Measurements from ENCODE around the gene CCDC47. TPM values are rescaled to one million over a fixed set of nuclear protein-coding genes. Genes with fewer than 3 reads are reported as not detected.

Gene CCDC47
- total and polyA plus RNA-seq, 4 donors: 33.0 to 87.2 (median 62.8) TPM

DNA sequence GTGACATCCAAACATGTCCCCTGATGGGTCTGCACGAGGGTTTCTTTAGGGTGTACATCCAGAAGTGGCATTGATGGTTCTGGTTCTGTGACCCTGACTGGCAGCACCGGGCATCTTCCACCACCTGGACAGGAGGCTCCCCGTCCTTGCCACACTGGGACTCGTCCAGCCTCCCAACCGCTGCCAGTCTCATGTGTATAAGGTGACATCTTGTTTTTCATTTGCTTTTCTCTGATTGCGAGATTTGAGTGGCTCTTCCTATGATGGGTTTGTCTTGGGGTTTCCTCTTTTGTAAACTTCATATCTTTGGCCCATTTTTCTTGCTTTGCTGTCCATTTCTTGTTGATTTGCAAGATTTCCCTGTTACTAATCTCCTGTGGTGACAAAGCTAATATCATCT is 64.3 kb downstream of the CCDC47 start:
- H3K4me1 ChIP-seq (ENCODE audit: control insufficient read depth in 4 of 4, insufficient read depth in 4 of 4, low read length in 3 of 4): no peaks in the 10 kb centered on the region
- no peaks in the 10 kb centered on the region for H3K9me3 ChIP-seq (ENCODE audit: control insufficient read depth in 4 of 4, low read length in 3 of 4)
- no peak overlapping the region for H3K27ac ChIP-seq (ENCODE audit: low read depth in 1 of 2, low read length in 2 of 2)
- H3K4me3 ChIP-seq (ENCODE audit: low read depth in 1 of 3, low read length in 3 of 3): no peak overlapping the region
- WGBS: 97% methylated on average over 6 of the region's 6 CpGs
- H3K9ac ChIP-seq (ENCODE audit: low read depth in 1 of 2, low read length in 2 of 2): no peak overlapping the region
- peaks cover 3 to 36% (median 25%) of the 10 kb centered on the region in 4 donors for H3K36me3 ChIP-seq (ENCODE audit: control insufficient read depth in 4 of 4, insufficient read depth in 3 of 4, low read depth in 1 of 4, low read length in 3 of 4)
- TF ChIP-seq JUND (IDR thresholded peaks at IDR 0.05) (no peak), NR2F2 (IDR thresholded peaks at IDR 0.05) (no peak), YY1 (IDR thresholded peaks at IDR 0.05) (no peak), SP1 (IDR thresholded peaks at IDR 0.05) (no peak)
- no peaks in the 10 kb centered on the region for H3K27me3 ChIP-seq (ENCODE audit: control insufficient read depth in 4 of 4, insufficient read depth in 4 of 4, low read length in 3 of 4)
- DNase-seq (ENCODE audit: low spot score): no peak

DNA sequence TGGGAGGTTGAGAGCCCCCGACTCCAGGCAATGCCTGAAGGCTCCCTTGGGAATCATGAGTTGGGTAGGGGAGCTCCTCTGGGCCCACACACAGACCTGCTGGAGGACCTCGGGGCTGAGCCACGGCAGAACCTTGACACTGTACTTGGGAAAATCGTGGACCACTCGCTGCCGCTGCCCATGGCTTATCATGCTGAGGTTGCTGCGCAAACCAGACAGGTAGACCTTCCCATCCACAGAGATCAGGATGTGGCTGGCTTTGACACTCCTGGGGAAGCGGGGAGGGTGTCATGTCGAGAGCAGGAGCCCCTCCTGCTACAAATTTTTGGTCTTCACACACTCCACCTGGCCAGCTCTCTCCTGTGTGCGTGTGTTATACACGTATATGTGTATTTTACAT is 66.2 kb downstream of the CCDC47 start:
- 94% methylated on average over 11 of the region's 11 CpGs for WGBS
- DNase-seq (ENCODE audit: low spot score): no peak
- Histone ChIP-seq H3K27me3 (ENCODE audit: control insufficient read depth in 4 of 4, insufficient read depth in 4 of 4, low read length in 3 of 4) (no peaks in the 10 kb centered on the region), H3K4me1 (ENCODE audit: control insufficient read depth in 4 of 4, insufficient read depth in 4 of 4, low read length in 3 of 4) (no peaks in the 10 kb centered on the region), H3K9ac (ENCODE audit: low read depth in 1 of 2, low read length in 2 of 2) (no peak overlapping the region), H3K4me3 (ENCODE audit: low read depth in 1 of 3, low read length in 3 of 3) (no peak overlapping the region), H3K36me3 (ENCODE audit: control insufficient read depth in 4 of 4, insufficient read depth in 3 of 4, low read depth in 1 of 4, low read length in 3 of 4) (peaks cover 3 to 41% (median 24%) of the 10 kb centered on the region in 4 donors), H3K9me3 (ENCODE audit: control insufficient read depth in 4 of 4, low read length in 3 of 4) (no peaks in the 10 kb centered on the region), H3K27ac (ENCODE audit: low read depth in 1 of 2, low read length in 2 of 2) (no peak overlapping the region)
- no peak for TF ChIP-seq SP1 (IDR thresholded peaks at IDR 0.05)
- no peak for TF ChIP-seq NR2F2 (IDR thresholded peaks at IDR 0.05)

DNA sequence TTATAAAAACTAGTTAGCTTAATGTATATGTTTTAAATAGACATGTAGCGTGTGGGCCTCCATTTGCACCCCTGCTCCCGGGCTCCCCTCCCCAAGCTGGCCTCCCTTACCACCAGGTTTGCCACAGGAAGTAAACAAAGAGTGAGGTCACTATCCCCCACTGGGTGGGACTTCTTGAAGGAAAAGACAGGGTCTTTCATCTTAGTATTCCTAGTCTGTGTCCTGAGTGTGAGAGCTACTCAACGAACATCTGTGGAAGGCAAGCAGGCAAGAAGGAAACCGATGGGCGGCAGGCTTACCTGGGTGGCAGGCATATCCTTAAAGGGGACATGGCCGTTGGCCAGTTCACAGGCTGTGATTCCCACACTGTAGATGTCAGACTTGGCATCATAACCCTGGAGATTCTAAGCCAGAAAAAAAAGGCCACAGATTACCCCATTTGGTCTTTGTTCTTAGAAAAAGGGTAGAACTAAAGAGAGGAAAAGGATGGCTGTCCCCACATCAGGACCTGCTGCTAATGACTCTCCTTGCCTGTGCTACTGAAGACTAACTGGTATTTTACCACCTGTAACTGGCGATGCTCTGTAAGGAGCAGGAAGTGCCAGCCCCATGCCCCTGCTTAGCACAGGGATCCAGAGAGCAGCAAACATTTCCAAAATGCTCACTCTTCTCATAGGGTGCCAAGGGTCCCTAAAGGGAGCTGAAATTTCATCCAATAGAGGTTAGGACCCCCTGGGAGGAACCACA is 66.9 kb downstream of the CCDC47 start:
- Histone ChIP-seq H3K27ac (ENCODE audit: low read depth in 1 of 2, low read length in 2 of 2) (no peak overlapping the region), H3K4me3 (ENCODE audit: low read depth in 1 of 3, low read length in 3 of 3) (no peak overlapping the region), H3K9ac (ENCODE audit: low read depth in 1 of 2, low read length in 2 of 2) (no peak overlapping the region), H3K4me1 (ENCODE audit: control insufficient read depth in 4 of 4, insufficient read depth in 4 of 4, low read length in 3 of 4) (no peaks in the 10 kb centered on the region), H3K9me3 (ENCODE audit: control insufficient read depth in 4 of 4, low read length in 3 of 4) (no peaks in the 10 kb centered on the region), H3K36me3 (ENCODE audit: control insufficient read depth in 4 of 4, insufficient read depth in 3 of 4, low read depth in 1 of 4, low read length in 3 of 4) (peaks cover 3 to 41% (median 19%) of the 10 kb centered on the region in 4 donors), H3K27me3 (ENCODE audit: control insufficient read depth in 4 of 4, insufficient read depth in 4 of 4, low read length in 3 of 4) (no peaks in the 10 kb centered on the region)
- TF ChIP-seq TAF1 (conservative IDR thresholded peaks at IDR 0.05) (no peak), JUND (IDR thresholded peaks at IDR 0.05) (no peak), RAD21 (IDR thresholded peaks at IDR 0.05) (no peak), HNF4G (IDR thresholded peaks at IDR 0.05) (no peak), FOXA1 (IDR thresholded peaks at IDR 0.05) (no peak), HNF4A (conservative IDR thresholded peaks at IDR 0.05) (no peak), GABPA (IDR thresholded peaks at IDR 0.05 in 1 of 2, conservative IDR thresholded peaks at IDR 0.05 in 1 of 2) (no peak)
- TF ChIP-seq, protein P1, sequence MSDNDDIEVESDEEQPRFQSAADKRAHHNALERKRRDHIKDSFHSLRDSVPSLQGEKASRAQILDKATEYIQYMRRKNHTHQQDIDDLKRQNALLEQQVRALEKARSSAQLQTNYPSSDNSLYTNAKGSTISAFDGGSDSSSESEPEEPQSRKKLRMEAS (IDR thresholded peaks at IDR 0.05): no peak
- TF ChIP-seq, protein P2, sequence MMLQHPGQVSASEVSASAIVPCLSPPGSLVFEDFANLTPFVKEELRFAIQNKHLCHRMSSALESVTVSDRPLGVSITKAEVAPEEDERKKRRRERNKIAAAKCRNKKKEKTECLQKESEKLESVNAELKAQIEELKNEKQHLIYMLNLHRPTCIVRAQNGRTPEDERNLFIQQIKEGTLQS (IDR thresholded peaks at IDR 0.05): no peak
- TF ChIP-seq, protein P3, sequence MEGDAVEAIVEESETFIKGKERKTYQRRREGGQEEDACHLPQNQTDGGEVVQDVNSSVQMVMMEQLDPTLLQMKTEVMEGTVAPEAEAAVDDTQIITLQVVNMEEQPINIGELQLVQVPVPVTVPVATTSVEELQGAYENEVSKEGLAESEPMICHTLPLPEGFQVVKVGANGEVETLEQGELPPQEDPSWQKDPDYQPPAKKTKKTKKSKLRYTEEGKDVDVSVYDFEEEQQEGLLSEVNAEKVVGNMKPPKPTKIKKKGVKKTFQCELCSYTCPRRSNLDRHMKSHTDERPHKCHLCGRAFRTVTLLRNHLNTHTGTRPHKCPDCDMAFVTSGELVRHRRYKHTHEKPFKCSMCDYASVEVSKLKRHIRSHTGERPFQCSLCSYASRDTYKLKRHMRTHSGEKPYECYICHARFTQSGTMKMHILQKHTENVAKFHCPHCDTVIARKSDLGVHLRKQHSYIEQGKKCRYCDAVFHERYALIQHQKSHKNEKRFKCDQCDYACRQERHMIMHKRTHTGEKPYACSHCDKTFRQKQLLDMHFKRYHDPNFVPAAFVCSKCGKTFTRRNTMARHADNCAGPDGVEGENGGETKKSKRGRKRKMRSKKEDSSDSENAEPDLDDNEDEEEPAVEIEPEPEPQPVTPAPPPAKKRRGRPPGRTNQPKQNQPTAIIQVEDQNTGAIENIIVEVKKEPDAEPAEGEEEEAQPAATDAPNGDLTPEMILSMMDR (IDR thresholded peaks at IDR 0.05; ENCODE audit: low read depth, low read length, missing input control): no peak
- TF ChIP-seq, protein P4, sequence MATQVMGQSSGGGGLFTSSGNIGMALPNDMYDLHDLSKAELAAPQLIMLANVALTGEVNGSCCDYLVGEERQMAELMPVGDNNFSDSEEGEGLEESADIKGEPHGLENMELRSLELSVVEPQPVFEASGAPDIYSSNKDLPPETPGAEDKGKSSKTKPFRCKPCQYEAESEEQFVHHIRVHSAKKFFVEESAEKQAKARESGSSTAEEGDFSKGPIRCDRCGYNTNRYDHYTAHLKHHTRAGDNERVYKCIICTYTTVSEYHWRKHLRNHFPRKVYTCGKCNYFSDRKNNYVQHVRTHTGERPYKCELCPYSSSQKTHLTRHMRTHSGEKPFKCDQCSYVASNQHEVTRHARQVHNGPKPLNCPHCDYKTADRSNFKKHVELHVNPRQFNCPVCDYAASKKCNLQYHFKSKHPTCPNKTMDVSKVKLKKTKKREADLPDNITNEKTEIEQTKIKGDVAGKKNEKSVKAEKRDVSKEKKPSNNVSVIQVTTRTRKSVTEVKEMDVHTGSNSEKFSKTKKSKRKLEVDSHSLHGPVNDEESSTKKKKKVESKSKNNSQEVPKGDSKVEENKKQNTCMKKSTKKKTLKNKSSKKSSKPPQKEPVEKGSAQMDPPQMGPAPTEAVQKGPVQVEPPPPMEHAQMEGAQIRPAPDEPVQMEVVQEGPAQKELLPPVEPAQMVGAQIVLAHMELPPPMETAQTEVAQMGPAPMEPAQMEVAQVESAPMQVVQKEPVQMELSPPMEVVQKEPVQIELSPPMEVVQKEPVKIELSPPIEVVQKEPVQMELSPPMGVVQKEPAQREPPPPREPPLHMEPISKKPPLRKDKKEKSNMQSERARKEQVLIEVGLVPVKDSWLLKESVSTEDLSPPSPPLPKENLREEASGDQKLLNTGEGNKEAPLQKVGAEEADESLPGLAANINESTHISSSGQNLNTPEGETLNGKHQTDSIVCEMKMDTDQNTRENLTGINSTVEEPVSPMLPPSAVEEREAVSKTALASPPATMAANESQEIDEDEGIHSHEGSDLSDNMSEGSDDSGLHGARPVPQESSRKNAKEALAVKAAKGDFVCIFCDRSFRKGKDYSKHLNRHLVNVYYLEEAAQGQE (IDR thresholded peaks at IDR 0.05): no peak
- DNase-seq (ENCODE audit: low spot score): no peak
- 89% methylated on average over 7 of the region's 7 CpGs for WGBS

All from liver (tissue), 9 donors.